Stimulated activated CD8-positive, alpha-beta memory T cell treated with anti-CD3 and anti-CD28 coated beads, Interleukin-7, amount 100 ng/mL, for 24 hours (primary cell): ENCODE measurements around the gene ILK.

Experiments
- DNase-seq: peaks from one replicate; pipeline ENCODE4 v3.0.0-alpha.2; 2020; ENCODE audit warnings: low read depth

The ILK gene

GRCh38 chr11:6636480-6636879 lies 32.9 kb downstream of the ILK start:
- DNase-seq, result no peak

- DNase-seq, result no peak
Measured at GRCh38 chr11:6637871-6638270, 34.3 kb downstream of the ILK start.

GRCh38 chr11:6638429-6638828 lies 34.9 kb downstream of the ILK start:
- no peak for DNase-seq

GRCh38 chr11:6640036-6640984 lies 36.7 kb downstream of the ILK start:
- no peak for DNase-seq

- no peak for DNase-seq
Measured at GRCh38 chr11:6640985-6641701, 37.6 kb downstream of the ILK start.

- no peak for DNase-seq
Measured at GRCh38 chr11:6642957-6643356, 39.4 kb downstream of the ILK start.

- DNase-seq, result no peak
Measured at GRCh38 chr11:6646071-6646470, 42.5 kb downstream of the ILK start.

- DNase-seq, result no peak
Measured at GRCh38 chr11:6646576-6646917, 43.0 kb downstream of the ILK start.

GRCh38 chr11:6646918-6647679 lies 43.5 kb downstream of the ILK start:
- no peak for DNase-seq

- no peak for DNase-seq
Measured at GRCh38 chr11:6647836-6648235, 44.3 kb downstream of the ILK start.

GRCh38 chr11:6648501-6648900 lies 44.9 kb downstream of the ILK start:
- DNase-seq, result no peak

- DNase-seq, result no peak
Measured at GRCh38 chr11:6650104-6650503, 46.5 kb downstream of the ILK start.

- DNase-seq, result no peak
Measured at GRCh38 chr11:6650980-6651379, 47.4 kb downstream of the ILK start.

- no peak for DNase-seq
Measured at GRCh38 chr11:6652182-6652581, 48.6 kb downstream of the ILK start.

- no peak for DNase-seq
Measured at GRCh38 chr11:6653097-6653496, 49.5 kb downstream of the ILK start.

GRCh38 chr11:6653656-6654055 lies 50.1 kb downstream of the ILK start:
- no peak for DNase-seq

- no peak for DNase-seq
Measured at GRCh38 chr11:6654281-6655019, 50.9 kb downstream of the ILK start.

- DNase-seq, result no peak
Measured at GRCh38 chr11:6655020-6655789, 51.6 kb downstream of the ILK start.

- DNase-seq, result no peak
Measured at GRCh38 chr11:6655790-6656583, 52.4 kb downstream of the ILK start, which contains the start of gene DCHS1. DCHS1 (minus strand) TSS chr11:6655809; CDS start chr11:6641613, 14,196 bp downstream.

GRCh38 chr11:6656584-6656915 lies 53.0 kb downstream of the ILK start:
- no peak for DNase-seq
